ELF-1 (cell line): Measurements from ENCODE around the gene XPC.
"Not testable (repeated sequence)": the region's sequence is repeated elsewhere in the genome, so short reads cannot be mapped to it uniquely, and the experiment has no call there.

Experiments
- DNase-seq: peaks from one replicate; pipeline ENCODE4 v3.0.0-alpha.2; 2016; ENCODE audit warnings: low read depth, low spot score

The XPC gene

DNA sequence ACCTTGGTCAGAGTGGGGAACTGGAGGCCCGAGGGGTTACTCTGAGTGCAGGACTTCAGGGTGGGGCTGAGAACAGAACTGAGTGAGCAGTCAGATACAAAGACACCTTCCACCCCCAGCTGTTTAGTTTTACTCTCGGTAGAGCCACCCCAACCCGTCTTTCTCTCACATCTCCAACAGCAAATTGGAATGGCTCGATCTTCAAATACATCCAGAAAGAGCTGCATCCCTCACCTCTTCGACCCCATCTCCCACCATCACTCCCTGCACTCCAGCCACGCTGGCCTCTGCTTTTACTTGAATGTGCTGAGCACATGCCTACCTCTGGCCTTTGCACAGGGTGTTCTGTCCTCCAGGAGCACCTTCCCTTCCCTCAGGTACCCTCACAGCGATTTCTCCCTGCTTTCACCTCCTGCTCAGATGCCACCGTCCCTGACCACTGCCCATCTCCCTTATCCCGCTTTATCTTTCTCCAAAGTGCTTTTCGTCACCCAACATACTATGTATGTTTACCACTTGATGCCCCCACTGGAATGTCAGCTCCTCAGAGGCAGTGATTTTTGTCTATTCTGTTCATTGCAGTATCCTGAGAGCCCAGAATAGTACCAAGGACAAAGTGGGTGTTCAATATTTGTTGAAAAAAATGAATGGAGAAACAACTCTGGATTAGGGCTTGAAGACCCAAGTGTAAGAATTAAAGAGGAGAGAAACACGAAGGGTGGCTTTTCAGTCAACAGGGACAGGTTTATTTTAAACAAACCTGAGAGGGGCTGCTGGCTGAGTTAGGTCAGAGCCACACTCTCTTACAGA is 58.1 kb downstream of the XPC start:
- no peak for DNase-seq

DNA sequence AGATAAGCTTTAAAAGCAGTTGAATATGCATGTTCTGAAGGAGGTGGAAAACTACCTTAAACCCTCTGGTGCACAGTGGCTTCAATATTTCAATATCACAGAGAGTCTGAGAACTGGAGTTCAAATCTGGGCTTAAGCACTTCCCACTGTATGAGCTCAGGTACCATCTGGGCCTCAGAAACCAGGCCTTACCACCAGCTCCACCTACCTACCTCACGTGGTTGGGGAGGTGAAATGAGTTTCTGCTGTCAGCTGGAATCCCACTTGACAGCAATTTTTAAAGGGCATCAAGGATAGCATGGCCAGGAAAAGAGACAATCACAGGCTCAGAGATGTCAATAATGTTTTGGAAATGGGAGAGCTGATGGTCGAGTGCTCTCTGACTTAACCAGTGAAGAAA is 58.8 kb downstream of the XPC start:
- no peak for DNase-seq

DNA sequence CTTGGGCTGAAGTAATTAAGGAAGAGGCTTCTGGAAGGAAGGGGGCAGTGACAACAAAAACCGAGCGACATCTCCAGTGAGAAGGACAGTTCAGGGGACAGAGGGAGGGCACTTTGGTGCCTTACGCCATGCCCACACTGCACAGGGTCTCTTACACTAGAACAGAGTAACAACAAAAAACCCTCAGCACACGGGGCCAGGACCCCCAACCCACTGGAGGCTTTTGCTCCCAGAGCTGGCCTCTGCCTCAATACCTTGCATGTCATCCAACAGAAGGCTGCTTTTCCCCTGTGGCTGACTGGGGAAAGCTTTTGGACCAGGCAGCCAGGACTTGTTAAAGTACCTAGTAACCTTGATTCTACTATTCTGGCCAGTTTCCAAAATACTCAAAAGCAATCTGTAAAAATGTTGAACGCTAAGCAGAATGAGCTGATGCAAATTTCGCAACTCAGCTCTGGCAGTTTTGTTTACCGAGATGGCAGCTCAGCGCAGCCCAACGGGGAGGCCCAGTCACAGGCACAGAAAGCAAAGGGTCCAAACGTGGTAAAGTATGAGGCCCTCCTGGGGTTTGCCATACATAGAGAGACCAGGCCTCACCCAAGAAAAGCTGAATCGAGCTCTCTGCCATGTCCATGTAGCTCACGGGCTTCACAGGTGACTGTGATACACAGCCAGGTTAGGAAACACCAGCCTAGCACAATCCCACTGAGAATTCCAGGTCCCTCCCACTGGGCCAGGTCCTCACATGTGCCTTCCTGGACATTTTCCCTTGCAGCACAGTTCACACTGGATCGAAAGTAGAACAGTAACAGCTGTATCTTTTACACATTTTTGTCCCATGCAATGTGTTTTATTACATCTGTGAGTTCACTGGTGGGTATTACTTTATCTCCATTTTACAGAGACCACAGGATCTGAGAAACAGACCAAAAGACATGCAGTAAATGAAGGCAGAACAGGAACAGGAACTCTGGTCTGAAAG is 59.7 kb downstream of the XPC start:
- DNase-seq, result no peak

DNA sequence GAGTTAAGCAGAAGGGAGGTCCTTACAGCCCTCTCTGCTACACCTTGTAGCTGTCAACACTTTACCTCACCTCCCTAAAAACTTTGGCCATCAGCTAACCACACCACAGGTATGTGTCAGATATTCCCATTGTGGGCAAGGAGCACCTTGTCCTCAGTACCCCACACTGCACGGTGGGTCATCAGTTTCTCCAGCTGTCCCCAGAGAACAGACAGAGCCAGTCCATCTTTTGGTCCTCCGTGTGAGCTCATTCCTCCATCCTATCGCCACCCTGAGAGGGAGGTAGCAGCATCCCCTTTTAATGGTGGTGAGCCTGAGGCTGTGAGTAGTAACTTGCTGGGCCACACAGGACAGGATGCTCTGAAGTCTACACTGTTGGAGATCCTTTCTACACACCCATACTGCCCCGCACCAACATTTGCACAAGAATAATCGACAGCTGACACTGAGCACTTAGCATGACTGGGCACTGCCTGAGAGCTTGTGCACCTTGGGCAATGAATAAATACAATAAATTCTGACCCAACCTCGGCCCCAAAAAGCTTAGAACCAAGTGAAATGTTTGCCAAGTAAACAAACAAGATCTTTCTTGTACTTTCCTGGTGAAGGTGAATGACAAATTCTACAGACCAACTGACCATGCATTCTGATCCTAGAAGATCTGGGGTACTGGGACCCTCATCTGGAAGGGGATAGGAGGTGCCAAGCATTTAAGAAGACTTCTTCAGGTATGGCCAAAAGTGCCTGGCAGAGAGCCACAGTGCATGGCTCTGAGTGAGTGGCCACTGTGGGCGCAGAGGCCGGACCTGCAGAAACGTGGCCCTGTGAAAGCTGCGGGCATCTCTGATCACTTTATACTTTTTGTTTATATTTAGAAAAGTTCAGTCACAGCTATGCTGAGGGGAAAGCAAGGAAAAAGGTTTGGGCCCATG is 60.7 kb downstream of the XPC start:
- no peak for DNase-seq

DNA sequence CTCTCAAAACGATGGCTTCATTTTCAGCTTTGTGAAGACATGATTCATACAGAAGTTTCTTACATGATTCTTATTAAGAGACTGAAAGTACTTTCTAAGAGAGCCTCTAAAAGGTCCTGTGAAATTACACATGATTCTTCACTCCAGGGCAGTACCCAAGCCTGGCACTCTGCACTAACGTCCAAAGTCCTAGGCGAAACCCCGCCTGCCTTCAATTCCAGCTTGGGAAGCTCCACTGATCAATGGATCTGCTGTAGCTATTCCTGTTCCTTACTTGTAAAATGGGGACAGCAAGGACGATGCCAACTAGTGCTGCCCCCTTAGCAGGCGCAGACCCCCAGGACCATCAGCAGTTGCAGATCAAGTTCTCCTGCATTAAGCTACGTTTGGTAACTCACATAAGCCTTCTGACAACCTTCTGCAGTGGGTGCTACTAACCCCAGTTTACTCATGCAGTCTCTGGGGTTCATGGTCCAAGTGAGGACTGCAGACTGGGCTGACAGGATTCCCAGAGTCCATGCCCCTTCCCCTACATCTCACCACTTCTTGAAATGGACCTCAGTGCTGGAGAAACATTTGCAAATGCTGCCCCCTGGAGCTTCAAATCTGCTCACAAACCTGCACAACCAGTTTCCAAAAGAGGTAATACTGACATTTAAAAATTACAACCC is 64.3 kb downstream of the XPC start:
- DNase-seq, result peak; percentile 32

DNA sequence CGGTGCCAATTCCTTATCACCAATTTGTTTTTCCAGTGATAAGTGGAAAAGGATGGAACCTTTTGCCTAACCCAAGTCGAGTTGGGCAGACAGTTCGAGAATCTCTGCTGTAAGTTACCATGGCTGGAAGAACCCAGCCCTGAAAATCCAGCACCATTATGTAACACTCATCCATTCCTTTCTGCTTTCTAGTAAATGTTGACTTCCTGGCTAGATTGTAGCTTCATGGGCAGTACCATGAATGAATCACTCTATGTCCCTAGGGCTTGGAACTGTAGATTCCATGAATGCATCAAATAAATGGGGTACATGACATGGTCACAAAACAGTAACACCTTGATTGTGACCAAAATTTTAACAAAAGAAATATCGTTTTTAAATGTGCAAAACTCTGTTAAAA is 67.7 kb downstream of the XPC start:
- no peak for DNase-seq

DNA sequence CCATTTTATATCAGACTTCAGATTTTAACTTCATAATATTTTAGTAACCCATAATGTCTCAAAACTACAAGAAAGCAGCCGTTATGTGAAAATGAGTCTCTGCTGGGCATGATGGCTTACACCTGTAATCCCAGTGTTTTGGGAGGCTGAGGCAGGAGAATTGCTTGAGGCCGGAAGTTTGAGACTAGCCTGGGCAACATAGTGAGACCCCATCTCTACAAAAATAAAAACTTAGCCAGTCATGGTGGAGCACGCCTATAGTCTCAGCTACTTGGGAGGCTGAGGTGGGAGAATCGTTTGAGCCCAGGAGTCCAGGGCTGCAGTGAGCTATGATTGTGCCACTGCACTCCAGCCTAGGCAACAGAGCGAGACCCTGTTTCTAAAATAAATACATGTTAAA is 68.6 kb downstream of the XPC start:
- not testable (repeated sequence) for DNase-seq

DNA sequence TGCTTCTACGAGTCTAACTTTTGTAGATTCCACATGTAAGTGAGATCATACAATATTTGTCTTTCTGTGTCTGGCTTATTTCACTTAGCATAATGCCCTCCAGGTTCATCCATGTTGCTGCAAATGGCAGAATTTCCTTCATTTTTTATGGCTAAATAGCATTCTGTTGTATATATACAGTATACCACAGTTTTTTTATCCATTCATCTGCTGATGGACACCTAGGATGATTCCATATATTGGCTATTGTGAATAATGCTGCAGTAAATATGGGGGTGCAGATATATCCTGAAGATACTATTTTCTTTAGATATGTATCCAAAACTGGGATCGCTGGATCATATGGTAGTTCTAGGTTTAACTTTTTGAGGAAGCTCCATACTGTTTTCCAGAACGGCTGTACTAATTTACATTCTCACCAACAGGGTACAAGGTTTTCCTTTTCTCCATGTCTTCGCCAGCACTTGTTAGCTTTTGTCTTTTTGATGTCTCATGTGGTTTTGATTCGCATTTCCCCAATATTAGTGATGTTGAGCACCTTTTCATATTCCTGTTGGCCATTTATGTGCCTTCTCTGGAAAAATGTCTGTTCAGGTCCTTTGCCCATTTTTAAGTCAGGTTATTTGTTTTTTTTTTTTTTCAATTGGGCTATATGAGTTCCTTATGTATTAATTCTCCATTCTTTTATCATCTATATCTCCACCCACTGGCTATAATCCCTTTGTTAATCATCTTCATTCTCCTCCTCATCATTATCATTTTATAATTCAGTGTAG is 80.6 kb downstream of the XPC start:
- DNase-seq, result no peak

DNA sequence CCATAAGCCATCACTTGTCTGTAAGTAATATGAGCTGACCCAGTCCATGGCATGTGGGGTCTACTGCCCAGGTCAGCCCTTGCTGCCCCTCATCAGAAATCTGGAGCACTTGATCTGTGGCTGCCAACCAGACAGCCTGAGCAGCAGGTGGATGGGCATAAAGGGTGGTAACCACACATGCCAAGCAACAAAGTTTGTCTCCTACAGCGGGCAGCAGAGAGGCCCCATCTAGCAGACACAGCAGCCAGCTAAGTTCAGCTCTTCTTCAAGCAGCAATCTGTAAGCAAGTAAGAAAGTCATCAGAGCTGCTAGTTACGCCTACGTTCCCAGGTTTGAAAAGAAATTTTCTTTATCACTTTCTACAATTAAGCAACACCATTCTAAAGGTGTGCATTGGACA is 81.7 kb downstream of the XPC start:
- DNase-seq, result no peak
